GM21381 (cell line): ENCODE results near the gene TTC28.
"Not testable (repeated sequence)": the region's sequence is repeated elsewhere in the genome, so short reads cannot be mapped to it uniquely, and the experiment has no call there.

Source experiments
- ATAC-seq: cut with Tn5 transposase; IDR thresholded peaks from one replicate; pipeline ENCODE4 v1.9.1; 2021; ENCODE audit warnings: mild to moderate bottlenecking, moderate library complexity; ENCODE audit not compliant: unreplicated experiment

The TTC28 gene

GRCh38 chr22:28120691-28121592 is 558.7 kb downstream of the TTC28 start:
- no peak for ATAC-seq

GRCh38 chr22:28118957-28119631 is 560.5 kb downstream of the TTC28 start:
- ATAC-seq: no peak

- ATAC-seq: no peak
These were observed 563.4 kb downstream of the TTC28 start for GRCh38 chr22:28116219-28116673.

- no peak for ATAC-seq
These were observed 564.2 kb downstream of the TTC28 start for GRCh38 chr22:28115426-28115825.

GRCh38 chr22:28112548-28113043 is 567.0 kb downstream of the TTC28 start:
- ATAC-seq: no peak

- ATAC-seq: no peak
These were observed 567.5 kb downstream of the TTC28 start for GRCh38 chr22:28112190-28112544.

GRCh38 chr22:28111501-28112189 is 568.0 kb downstream of the TTC28 start:
- ATAC-seq: no peak

- no peak for ATAC-seq
These were observed 570.8 kb downstream of the TTC28 start for GRCh38 chr22:28108851-28109250.

- no peak for ATAC-seq
These were observed 573.0 kb downstream of the TTC28 start for GRCh38 chr22:28106617-28107016.

- ATAC-seq: no peak
These were observed 573.7 kb downstream of the TTC28 start for GRCh38 chr22:28105988-28106387.

GRCh38 chr22:28105413-28105812 is 574.2 kb downstream of the TTC28 start:
- ATAC-seq: no peak

- no peak for ATAC-seq
These were observed 576.0 kb downstream of the TTC28 start for GRCh38 chr22:28103596-28103995.

GRCh38 chr22:28102151-28102812 is 577.4 kb downstream of the TTC28 start:
- no peak for ATAC-seq

GRCh38 chr22:28097627-28098026 is 582.0 kb downstream of the TTC28 start:
- no peak for ATAC-seq

- ATAC-seq: no peak
These were observed 583.5 kb downstream of the TTC28 start for GRCh38 chr22:28096161-28096560.

- no peak for ATAC-seq
These were observed 584.1 kb downstream of the TTC28 start for GRCh38 chr22:28095316-28096095.

GRCh38 chr22:28094771-28095170 is 584.9 kb downstream of the TTC28 start:
- ATAC-seq: no peak

GRCh38 chr22:28093711-28094110 is 585.9 kb downstream of the TTC28 start:
- no peak for ATAC-seq

- ATAC-seq: no peak
These were observed 588.2 kb downstream of the TTC28 start for GRCh38 chr22:28091486-28091885.

- ATAC-seq: not testable (repeated sequence)
These were observed 590.1 kb downstream of the TTC28 start for GRCh38 chr22:28089541-28089940.
